WTC11 (cell line): ENCODE results near the gene NCOA3. TPM values are rescaled to one million over a fixed set of nuclear protein-coding genes. Genes with fewer than 3 reads are reported as not detected.

ENCODE experiments used
- ATAC-seq: fragments of 200-7000 bp; cut with Tn5 transposase; 2 replicates; pipeline ENCODE4 v1.10.0; 2021; ENCODE audit warnings: mild to moderate bottlenecking, moderate library complexity
- CTCF ChIA-PET: fragments of 300-600 bp; sonication (Branson Sonifier 250); formaldehyde crosslinking; loops from one replicate; lab custom pipeline; 2021; ENCODE audit warnings: antibody characterized with exemption; lab: Charles Lee
- POLR2A ChIA-PET: fragments of 350-600 bp; sonication (Branson Sonifier 250); formaldehyde crosslinking; loops from one replicate; lab custom pipeline; 2021; ENCODE audit warnings: antibody characterized with exemption; lab: Charles Lee
- DNase-seq: peaks from one replicate; pipeline ENCODE4 v3.0.0; 2021; ENCODE audit warnings: low spot score
- H3K27ac Mint-ChIP-seq: 2 replicates; pipeline ENCODE4 v1.8.0; 2021; ENCODE audit warnings: mixed read lengths
- H3K27me3 Mint-ChIP-seq: 2 replicates; pipeline ENCODE4 v1.8.0; 2021; ENCODE audit warnings: low read depth, mild to moderate bottlenecking, moderate library complexity, mixed read lengths
- H3K36me3 Mint-ChIP-seq: 2 replicates; pipeline ENCODE4 v1.8.0; 2021; ENCODE audit warnings: mixed read lengths
- H3K4me1 Mint-ChIP-seq: 2 replicates; pipeline ENCODE4 v1.8.0; 2022; ENCODE audit warnings: mixed read lengths
- H3K4me3 Mint-ChIP-seq: 2 replicates; pipeline ENCODE4 v1.8.0; 2021; ENCODE audit warnings: mild to moderate bottlenecking, moderate library complexity, mixed read lengths
- H3K9me3 Mint-ChIP-seq: 2 replicates; pipeline ENCODE4 v1.8.0; 2021; ENCODE audit warnings: mixed read lengths
- AFF4 ChIP-seq: sonication (generic); formaldehyde crosslinking; IDR thresholded peaks from 2 replicates; pipeline ENCODE4 v1.8.1; 2023; ENCODE audit warnings: mild to moderate bottlenecking, missing genetic modification reagents, borderline replicate concordance
- CBFB ChIP-seq: sonication (generic); formaldehyde crosslinking; IDR thresholded peaks from 2 replicates; pipeline ENCODE4 v1.8.1; 2022; ENCODE audit warnings: mild to moderate bottlenecking, low read depth, missing genetic modification reagents
- ETV6 ChIP-seq: sonication (generic); formaldehyde crosslinking; IDR thresholded peaks from 2 replicates; pipeline ENCODE4 v1.8.1; 2022; ENCODE audit warnings: mild to moderate bottlenecking, missing genetic modification reagents
- FOXK1 ChIP-seq: sonication (generic); formaldehyde crosslinking; IDR thresholded peaks from 2 replicates; pipeline ENCODE4 v1.8.0; 2022; ENCODE audit warnings: mild to moderate bottlenecking, moderate library complexity, missing genetic modification reagents
- GTF2I ChIP-seq: fragments of 250-450 bp; sonication (Bioruptor Pico); conservative IDR thresholded peaks from 2 replicates; pipeline ENCODE4 v1.4.0; 2021; ENCODE audit warnings: mild to moderate bottlenecking
- HMGA2 ChIP-seq: fragments of 250-450 bp; sonication (Bioruptor Pico); IDR thresholded peaks from 2 replicates; pipeline ENCODE4 v1.4.0; 2021; ENCODE audit warnings: mild to moderate bottlenecking, moderate library complexity
- KAT7 ChIP-seq: sonication (generic); formaldehyde crosslinking; IDR thresholded peaks from 2 replicates; pipeline ENCODE4 v1.8.1; 2023; ENCODE audit warnings: missing genetic modification reagents, mild to moderate bottlenecking, borderline replicate concordance
- MXD4 ChIP-seq: fragments of 250-450 bp; sonication (Bioruptor Pico); IDR thresholded peaks from 2 replicates; pipeline ENCODE4 v1.8.0; 2021; ENCODE audit warnings: mild to moderate bottlenecking, moderate library complexity, borderline replicate concordance
- NFE2L1 ChIP-seq: sonication (generic); formaldehyde crosslinking; IDR thresholded peaks from 2 replicates; pipeline ENCODE4 v1.8.1; 2023; ENCODE audit warnings: missing genetic modification reagents
- NR1H2 ChIP-seq: sonication (generic); formaldehyde crosslinking; IDR thresholded peaks from 2 replicates; pipeline ENCODE4 v1.9.0; 2021; ENCODE audit warnings: mild to moderate bottlenecking, moderate library complexity, missing genetic modification reagents
- NR2C2 ChIP-seq: sonication (generic); formaldehyde crosslinking; IDR thresholded peaks from 2 replicates; pipeline ENCODE4 v1.8.0; 2022; ENCODE audit warnings: mild to moderate bottlenecking, missing genetic modification reagents
- SP1 ChIP-seq: sonication (generic); formaldehyde crosslinking; conservative IDR thresholded peaks from 2 replicates; pipeline ENCODE4 v1.8.1; 2022; ENCODE audit warnings: missing genetic modification reagents
- TEAD1 ChIP-seq: sonication (generic); formaldehyde crosslinking; IDR thresholded peaks from 2 replicates; pipeline ENCODE4 v1.8.0; 2022; ENCODE audit warnings: mild to moderate bottlenecking, missing genetic modification reagents
- ZNF232 ChIP-seq: sonication (generic); formaldehyde crosslinking; IDR thresholded peaks from 2 replicates; pipeline ENCODE4 v1.8.0; 2022; ENCODE audit warnings: mild to moderate bottlenecking, missing genetic modification reagents
- ZNF263 ChIP-seq: sonication (generic); formaldehyde crosslinking; IDR thresholded peaks from 2 replicates; pipeline ENCODE4 v1.8.1; 2022; ENCODE audit warnings: low read depth, mild to moderate bottlenecking, moderate library complexity, missing genetic modification reagents
- ZNF281 ChIP-seq: sonication (generic); formaldehyde crosslinking; IDR thresholded peaks from 2 replicates; pipeline ENCODE4 v1.8.0; 2023; ENCODE audit warnings: mild to moderate bottlenecking, missing genetic modification reagents
- ZNF423 ChIP-seq: fragments of 250-450 bp; sonication (Bioruptor Pico); IDR thresholded peaks from 2 replicates; pipeline ENCODE4 v2.1.2; 2022; ENCODE audit warnings: mild to moderate bottlenecking, moderate library complexity
- total RNA-seq: library from RNA; stranded (reverse); gene quantifications from 3 replicates; pipeline ENCODE4 v1.2.3, GENCODE V29; 2021

The NCOA3 gene
- total RNA-seq, 1 experiment from 2014 or later = 25.2 TPM

GRCh38 chr20:47687095-47687987 lies 185.7 kb downstream of the NCOA3 start (continued):
- no peak for TF ChIP-seq SP1
- TF ChIP-seq, all 79 proteins: peak for 0

- DNase-seq (peak; percentile 54), ATAC-seq (peak; percentile 86)
- ChIA-PET POLR2A (interaction anchor here (0.6 kb wide), 1 partner anchor 436 kb away, joined by 5 read pairs; no protein-coding TSS in a partner anchor), CTCF (interaction anchor here (0.7 to 2.5 kb wide), 5 partner anchors 10 to 932 kb away, joined by 3 to 11 read pairs (median 4); no protein-coding TSS in a partner anchor)
- H3K36me3 Mint-ChIP-seq = peaks cover 43% of the 10 kb centered on the region
- H3K4me3 Mint-ChIP-seq = no peak overlapping the region
- no peak overlapping the region for H3K27ac Mint-ChIP-seq
- H3K27me3 Mint-ChIP-seq = peaks cover 7% of the 10 kb centered on the region
- H3K4me1 Mint-ChIP-seq = peaks cover 30% of the 10 kb centered on the region
- TF ChIP-seq NFE2L1 (CRISPR knock-in tag) (peak; percentile 97), ZNF232 (no peak), GTF2I (CRISPR knock-in tag) (peak; percentile 50; the same call in 1 of the 2 replicates), NR2C2 (no peak), ETV6 (CRISPR knock-in tag) (peak; percentile 52; the same call in 1 of the 2 replicates), ZNF423 (CRISPR knock-in tag) (peak; percentile 28; the same call in 1 of the 2 replicates), TEAD1 (CRISPR knock-in tag) (peak; percentile 41; the same call in 1 of the 2 replicates)
- peaks cover 43% of the 10 kb centered on the region for H3K9me3 Mint-ChIP-seq
Observed at GRCh38 chr20:47688385-47689381, 187.0 kb downstream of the NCOA3 start.

GRCh38 chr20:47689731-47690130 lies 188.0 kb downstream of the NCOA3 start:
- DNase-seq = no peak
- CTCF ChIA-PET = interaction anchor here (1.5 kb wide), 1 partner anchor 931 kb away, joined by 4 read pairs; no protein-coding TSS in a partner anchor
- H3K9me3 Mint-ChIP-seq = peaks cover 43% of the 10 kb centered on the region
- peaks cover 7% of the 10 kb centered on the region for H3K27me3 Mint-ChIP-seq
- POLR2A ChIA-PET = no interaction called here
- no peak for TF ChIP-seq CBFB
- no peak for TF ChIP-seq FOXK1 (CRISPR knock-in tag)
- peaks cover 43% of the 10 kb centered on the region for H3K36me3 Mint-ChIP-seq
- peaks cover 30% of the 10 kb centered on the region for H3K4me1 Mint-ChIP-seq
- H3K27ac Mint-ChIP-seq = no peak overlapping the region
- no peak for ATAC-seq
- no peak overlapping the region for H3K4me3 Mint-ChIP-seq

- H3K36me3 Mint-ChIP-seq = peaks cover 43% of the 10 kb centered on the region
- TF ChIP-seq KAT7 (CRISPR knock-in tag) (no peak), MXD4 (CRISPR knock-in tag) (no peak), CBFB (no peak), HMGA2 (no peak), NR1H2 (no peak)
- DNase-seq (no peak), ATAC-seq (no peak)
- H3K4me3 Mint-ChIP-seq = no peak overlapping the region
- ChIA-PET CTCF (interaction anchor here (1.3 kb wide), 1 partner anchor 34 kb away, joined by 5 read pairs; no protein-coding TSS in a partner anchor), POLR2A (no interaction called here)
- H3K27me3 Mint-ChIP-seq = peaks cover 7% of the 10 kb centered on the region
- H3K9me3 Mint-ChIP-seq = peaks cover 43% of the 10 kb centered on the region
- H3K27ac Mint-ChIP-seq = no peak overlapping the region
- H3K4me1 Mint-ChIP-seq = peaks cover 30% of the 10 kb centered on the region
Observed at GRCh38 chr20:47691625-47692024, 189.9 kb downstream of the NCOA3 start.

GRCh38 chr20:47694021-47694818 lies 192.5 kb downstream of the NCOA3 start:
- Mint-ChIP-seq H3K36me3 (peaks cover 38% of the 10 kb centered on the region), H3K9me3 (peaks cover 39% of the 10 kb centered on the region), H3K27me3 (peaks cover 2% of the 10 kb centered on the region), H3K4me3 (no peak overlapping the region), H3K27ac (no peak overlapping the region), H3K4me1 (peaks cover 11% of the 10 kb centered on the region)
- POLR2A ChIA-PET = no interaction called here
- CTCF ChIA-PET = interaction anchor here (0.9 to 2.1 kb wide), 3 partner anchors 18 to 31 kb away, joined by 3 to 10 read pairs (median 5); no protein-coding TSS in a partner anchor
- DNase-seq (no peak), ATAC-seq (no peak)
- TF ChIP-seq ZNF263 (CRISPR knock-in tag) = no peak
- no peak for TF ChIP-seq ZNF281
- TF ChIP-seq AFF4 (CRISPR knock-in tag) = no peak
